ENCODE measurements around the gene SEC61B.
A peak's percentile ranks its signal among the peaks of the same experiment; 100 is the strongest.
"Not testable (repeated sequence)": the region's sequence is repeated elsewhere in the genome, so short reads cannot be mapped to it uniquely, and the experiment has no call there.

The SEC61B gene

DNA sequence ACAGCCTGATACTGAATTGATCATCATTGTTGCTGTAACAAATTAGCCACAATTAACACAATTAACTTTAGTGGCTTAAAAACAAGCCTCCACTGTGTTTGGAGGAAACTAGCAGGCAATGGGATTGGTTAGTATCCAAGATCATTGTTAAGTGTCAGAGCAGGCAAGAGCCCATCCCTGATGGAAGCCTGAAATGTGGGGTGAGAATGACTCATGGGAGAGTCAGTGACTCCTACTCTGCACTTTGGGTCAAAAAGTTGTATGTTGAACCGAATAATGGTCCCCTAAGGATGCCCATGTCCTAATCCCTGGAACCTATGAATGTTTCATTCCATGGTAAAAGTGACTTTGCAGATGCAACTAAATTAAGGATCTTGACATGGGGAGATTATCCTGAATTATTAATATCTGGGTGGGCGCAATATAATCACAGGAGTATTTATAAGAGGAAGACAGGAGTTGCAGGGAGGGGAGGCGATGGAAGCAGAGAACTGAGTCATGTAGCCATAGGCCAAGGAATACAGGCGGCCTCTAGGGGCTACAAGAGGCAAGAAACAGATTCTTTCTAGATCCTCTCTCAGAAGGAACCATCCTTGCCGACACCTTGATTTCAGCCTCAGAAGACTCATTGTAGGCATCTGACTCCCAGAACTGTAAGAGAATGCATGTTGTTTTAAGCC is 29.2 kb upstream of the SEC61B start:
- DNase-seq, result peak; percentile 18

DNA sequence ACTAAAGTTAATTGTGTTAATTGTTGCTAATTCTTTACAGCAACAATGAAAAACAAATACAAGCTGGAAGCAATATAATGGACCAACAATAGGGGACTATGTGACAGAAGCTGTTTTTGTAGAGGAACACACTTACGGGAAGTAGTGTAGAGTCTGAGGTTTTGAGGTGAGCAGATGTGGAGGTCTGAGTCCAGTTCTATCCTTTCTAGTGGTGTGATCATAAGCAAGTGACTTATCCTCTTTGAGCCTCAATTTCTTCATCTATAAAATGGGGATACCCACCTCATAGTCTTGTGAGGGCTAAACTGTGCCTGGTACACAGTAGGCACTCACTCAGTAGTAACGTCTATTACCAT is 28.6 kb upstream of the SEC61B start:
- DNase-seq, result no peak

DNA sequence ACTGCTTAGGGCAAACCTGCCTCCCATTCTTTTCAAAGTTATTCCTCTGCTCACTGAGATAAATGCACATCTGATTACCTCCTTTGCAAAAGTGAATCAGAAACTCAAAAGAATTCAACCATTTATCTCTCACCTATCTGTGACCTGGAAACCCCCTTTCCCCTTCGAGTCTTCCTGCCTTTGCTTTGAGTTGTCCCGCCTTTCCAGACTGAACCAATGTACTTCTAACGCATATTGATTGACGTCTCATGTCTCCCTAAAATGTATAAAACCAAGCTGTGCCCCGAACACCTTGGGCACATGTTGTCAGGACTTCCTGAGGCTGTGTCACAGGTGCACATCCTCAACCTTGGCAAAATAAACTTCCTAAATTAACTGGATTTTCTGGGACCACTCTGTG is 25.6 kb upstream of the SEC61B start:
- DNase-seq, result not testable (repeated sequence)

DNA sequence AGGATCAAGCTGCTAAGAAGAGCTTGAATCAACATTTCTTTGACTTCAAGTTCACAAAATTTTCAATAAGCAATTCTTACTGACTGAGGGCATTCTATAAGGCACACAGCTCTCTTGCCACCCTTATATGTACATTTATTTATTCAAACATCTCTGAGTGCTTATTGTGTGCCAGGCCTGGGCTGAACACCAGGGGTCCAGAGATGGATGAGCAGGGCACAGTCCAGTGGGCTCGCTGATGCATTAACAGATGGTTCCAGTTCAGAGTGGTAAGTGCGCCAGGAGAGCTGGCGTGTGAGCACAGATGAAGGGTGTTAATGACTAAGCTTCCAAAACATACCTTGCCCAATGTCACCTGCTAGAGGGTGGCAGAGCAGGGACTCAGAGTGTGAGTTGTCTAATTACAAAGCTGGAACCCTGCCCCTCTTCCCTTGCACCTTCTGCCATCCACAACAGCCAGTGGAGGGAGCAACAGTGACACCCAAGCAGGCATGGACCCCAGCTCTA is 24.9 kb upstream of the SEC61B start:
- no peak for DNase-seq

DNA sequence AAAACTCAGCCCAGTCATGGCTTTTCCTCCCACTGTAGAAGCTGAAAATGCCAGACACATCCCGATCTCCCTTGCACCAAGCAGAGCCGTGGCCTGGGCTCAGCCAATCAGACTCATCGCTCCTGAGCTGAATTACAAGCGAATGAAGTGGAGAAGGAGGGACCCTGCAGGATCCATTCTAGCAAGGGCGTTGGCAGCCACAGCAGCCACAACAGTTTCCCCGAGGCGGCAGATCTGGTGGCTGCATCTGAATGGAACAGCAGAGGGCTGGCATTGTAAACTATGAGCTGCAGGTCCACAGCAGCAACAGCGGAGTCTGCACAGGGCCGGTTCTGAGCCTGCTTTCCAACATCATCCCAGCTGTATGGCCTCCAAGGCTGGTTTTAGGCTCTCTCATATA is 24.1 kb upstream of the SEC61B start:
- DNase-seq, result no peak

DNA sequence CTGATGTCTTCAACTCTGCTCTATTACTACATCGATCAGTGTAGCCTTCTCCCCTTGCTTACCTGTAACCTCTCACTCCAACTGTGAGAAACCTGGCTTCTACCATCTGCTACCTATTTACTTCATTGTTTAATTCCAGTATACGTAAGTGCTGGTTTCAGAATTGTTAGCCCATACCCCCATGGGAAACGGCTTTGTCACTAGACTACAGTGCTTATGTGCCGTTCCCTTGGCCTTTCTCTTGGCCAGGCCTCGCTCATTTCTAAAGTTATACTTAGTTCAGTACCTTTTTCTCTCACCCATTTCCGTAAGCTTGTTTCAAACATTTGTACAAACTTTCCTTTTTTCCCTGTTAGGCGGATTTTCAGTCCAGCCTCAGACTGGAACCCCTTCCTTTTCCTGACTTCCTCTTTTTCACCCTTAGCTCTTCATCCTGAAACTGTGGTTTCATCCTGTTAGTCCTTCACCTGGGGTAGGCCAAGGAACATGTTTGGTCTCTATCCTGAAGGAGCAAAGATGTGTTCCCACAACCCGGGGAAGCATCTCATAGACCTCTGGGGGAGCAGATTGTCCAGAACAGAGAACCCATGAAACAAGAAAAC is 22.0 kb upstream of the SEC61B start:
- no peak for DNase-seq

DNA sequence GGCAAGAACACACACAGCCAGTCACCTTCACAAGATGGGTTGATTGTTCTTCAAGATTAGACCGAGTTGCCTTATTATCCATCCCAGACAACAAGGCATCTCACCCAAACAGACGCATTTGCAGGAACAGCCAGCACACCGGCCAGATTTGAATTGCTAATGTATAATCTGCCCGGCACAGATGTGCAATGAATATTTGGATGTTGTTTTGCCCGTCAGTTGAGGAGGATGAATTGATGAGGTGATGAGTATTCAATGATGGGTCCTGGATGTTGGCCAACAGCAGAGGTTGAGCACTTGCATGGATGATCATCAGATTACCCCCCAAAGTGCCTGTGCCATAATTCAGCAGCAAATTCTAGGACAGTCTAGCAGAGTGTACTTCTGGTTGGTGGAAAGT is 20.5 kb upstream of the SEC61B start:
- no peak for DNase-seq

DNA sequence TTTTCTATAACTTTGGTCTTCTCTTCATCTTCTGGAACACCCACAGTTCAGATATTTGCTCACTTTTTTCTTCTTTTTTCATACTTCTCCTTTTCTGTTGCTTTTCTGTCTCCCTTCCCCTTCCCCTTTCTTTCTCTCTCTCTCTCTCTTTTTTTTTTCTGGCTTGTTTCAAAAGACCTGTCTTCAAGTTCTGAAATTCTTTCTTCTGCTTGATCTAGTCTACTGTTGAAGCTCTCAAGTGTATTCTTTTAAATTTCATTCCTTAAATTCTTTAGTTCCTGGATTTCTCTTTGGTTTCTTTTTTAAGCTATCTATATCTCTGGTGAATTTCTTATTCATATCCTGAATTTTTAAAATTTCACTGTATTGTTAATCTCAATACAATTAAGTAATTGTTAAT is 11.5 kb upstream of the SEC61B start:
- DNase-seq, result no peak

DNA sequence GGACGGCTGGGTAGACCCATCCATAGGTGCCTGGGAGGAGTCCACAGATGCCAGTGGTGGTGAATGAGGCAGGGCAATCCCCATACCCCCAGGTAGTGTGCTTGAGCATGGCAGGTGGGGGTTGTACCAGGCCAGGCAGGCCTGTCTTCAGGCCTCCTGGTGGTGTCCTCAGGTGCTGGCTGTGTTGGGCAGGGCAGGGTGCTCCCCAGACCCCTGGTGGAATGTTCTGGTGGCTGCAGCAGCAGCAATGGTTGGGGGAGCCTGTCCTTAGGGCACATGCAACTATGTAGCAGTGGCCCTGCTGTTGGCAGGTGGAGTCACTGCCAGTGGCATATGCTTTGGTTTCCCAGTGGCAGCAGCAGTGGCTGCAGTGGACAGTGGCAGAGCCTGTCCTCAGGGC is 10.3 kb upstream of the SEC61B start:
- no peak for DNase-seq

DNA sequence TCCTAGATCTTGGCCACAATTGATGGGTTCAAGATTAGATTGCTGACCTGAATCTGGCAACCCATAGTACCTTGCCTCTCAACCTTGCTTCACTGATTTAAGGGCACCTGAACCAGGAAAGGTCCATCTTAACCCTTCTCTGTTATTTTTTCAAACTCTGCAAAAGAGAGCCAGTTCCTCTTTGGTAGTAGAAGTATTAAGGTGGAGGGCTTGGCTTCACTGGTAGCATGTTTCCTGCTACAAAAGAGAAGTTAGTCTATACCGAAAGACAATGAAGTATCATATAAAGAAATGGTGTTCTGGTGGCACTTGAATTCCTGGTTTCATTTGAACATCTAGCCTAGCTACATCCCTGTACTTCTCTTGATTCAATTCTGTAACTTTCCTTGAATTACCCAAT is 8.9 kb upstream of the SEC61B start:
- no peak for DNase-seq

DNA sequence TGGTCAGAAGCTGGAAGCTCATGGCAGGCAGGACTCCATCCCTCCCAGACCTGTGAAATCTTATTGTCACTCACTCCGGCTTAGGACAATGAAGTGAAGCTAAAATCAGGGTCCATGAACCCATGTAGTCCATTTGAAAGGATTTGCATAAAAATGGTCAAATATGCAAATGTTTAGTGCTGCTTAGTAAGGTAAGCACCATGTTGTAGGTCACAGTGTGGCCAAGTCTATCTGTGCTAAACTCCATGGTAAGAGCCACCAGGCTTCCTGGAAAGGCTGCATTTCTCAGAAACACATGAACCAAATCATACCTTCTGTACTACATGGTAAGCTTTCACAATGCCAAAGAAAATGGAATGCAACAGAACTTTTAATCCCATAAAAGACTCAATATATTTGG is 6.0 kb upstream of the SEC61B start:
- no peak for DNase-seq

DNA sequence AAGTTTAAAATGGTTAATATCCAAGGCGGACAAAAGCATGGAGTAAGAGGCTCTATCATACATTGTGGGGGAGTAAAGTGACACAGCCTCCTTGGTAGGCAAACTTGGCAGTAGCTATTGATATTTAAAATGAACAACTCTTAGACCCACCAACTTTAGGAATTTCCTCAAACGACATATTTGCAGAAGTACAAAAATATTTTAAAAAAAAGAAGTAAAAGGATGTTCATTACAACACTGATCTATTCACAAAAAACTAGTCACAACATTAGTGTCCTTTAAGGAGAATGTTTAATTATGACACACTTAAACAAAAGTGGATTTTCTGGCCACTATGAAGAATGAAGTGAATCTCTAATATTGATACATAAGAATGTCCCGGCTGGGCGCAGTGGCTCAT is 2.1 kb upstream of the SEC61B start:
- DNase-seq, result no peak

DNA sequence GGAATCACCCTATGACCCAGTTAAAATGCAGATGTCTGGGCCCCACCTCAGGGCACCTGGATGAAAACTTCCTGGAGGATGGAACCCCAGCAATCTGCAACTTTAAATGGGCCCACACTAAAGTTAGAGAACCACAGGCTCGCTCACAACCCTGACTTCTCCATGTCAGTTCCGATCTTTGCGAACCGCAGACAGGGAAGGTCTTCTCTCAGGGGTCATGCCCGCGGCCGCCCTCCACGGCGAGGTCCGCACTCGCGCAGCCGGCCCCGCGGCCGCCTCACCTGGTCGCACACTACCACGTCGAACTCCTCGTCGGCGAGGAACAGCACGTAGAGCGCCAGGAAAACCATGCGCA is 839 bp upstream of the SEC61B start:
- DNase-seq, result no peak

DNA sequence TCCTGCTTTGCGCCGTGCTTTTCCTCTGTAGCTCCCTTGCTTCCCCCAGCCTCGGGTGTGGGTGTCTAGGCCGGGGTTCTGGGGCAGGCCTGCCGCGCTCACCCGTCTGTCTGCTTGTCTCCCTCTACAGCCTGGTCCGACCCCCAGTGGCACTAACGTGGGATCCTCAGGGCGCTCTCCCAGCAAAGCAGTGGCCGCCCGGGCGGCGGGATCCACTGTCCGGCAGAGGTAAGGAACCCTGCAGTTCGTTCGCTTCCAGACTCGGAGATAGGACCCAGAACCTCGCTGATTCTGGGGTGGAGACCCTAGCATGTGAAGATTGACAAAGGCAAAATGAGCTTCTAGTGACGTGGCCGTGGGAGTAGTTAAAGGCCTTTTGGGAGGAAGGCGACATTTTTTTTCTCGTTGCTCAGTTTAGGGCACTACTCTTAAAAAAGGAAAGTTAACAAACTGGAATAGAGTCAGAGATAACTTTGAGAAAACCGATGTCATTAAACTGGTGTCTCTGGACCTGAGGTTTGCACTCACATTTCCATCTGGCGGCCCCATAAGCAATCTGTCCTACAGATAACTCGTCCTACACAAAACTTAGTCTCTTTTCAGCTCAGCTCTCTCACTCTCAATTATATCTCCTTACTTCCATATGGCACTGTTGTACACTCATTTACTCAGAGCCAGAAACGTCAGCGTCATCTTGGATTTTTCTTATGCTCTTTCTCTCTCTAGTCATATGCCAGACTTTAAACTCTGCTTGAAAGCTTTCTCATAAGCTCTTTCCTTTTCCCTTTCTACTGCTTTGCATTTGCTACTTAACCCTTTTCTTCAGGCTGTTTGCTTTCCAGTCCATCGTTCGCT is 561 bp downstream of the SEC61B start:
- peak; percentile 63 for DNase-seq

DNA sequence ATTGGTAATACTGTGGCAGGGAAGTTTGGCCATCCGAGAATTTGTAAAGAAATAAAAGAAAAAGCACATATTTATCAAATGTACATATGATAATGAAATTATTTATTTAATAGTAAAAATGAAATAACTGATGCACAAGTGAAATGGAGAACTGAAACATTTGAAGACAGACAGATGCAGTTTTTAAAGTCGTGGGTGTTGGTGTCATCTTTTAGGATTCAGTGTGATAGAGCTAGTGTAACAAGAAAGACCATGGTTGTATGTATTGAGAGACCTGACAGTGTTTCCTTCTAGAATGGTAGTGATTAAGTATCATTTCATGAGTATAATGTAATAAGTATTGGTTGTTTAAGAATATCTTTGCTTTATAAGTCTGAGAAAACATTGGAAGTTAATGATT is 2.4 kb downstream of the SEC61B start:
- no peak for DNase-seq

DNA sequence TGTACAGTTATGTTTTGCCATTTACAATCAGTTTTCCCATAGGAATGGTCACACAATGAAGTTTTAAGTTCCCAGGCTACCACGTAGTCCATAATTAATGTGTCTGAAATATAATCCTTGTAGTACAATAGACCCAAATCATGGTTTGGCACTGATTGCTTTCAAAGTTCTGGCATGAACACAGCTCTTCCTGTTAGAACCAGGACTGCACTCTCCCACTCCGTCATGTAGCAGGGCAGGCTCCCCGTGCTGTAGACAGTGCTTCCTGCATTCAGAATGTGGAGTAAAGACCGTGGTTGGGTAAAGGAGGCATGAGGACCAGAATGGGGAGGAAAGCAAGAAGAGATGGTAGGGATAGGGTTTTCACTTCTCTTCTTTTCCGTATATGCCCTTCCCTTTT is 4.0 kb downstream of the SEC61B start:
- DNase-seq, result no peak

DNA sequence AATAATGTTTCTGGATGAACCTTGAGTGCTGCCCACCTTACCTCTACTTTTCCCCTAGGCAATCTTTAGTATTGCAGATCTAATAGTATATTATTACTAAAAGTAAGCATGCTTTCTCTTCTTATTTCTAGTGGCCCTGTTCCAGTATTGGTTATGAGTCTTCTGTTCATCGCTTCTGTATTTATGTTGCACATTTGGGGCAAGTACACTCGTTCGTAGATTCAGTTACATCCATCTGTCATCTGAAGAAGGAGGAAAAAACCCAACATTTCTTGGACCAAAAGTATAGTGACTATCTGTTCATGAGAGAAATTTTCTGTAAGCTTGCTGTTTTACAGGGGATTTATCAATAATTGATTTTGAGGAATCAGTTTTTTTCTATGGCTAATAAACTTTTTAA is 8.1 kb downstream of the SEC61B start:
- DNase-seq, result no peak

DNA sequence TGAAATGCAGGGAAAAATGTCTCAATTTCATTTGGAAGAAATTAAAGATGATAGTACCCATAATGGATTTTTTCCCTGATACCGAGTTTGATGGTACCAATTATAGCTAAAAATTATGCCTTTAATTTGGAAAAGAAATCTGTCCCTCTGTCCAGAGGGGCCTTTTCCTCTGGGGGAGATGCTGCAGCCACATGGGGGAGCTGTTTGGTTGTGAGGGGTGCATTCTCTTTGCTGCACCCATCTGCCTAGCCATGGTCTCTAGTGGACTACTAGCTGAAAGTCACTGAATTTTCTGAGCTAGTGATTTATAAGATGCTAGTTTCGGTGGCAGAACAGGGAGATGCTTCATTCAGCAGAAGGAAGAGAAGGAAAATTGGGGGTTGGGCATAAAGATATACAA is 9.6 kb downstream of the SEC61B start:
- peak; percentile 54 for DNase-seq

DNA sequence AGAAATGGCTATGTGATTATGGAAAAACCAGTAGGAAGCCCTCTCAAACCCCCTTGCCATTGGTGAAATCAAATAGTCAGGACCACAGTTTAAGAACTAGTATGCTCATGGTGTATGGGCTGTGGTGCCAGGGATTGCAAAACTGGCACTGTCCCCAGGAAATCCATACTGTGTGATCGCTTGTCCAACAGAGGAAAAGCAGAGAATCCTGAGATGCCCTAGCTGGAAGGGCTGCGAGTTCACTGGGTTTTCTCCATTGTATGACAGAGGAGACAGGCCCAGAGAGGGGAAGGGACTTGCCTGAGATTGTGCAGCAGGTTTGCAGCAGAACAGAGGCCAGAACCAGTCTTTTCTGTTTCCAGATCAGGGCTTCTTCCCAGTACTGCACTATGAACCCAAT is 12.5 kb downstream of the SEC61B start:
- DNase-seq, result no peak

DNA sequence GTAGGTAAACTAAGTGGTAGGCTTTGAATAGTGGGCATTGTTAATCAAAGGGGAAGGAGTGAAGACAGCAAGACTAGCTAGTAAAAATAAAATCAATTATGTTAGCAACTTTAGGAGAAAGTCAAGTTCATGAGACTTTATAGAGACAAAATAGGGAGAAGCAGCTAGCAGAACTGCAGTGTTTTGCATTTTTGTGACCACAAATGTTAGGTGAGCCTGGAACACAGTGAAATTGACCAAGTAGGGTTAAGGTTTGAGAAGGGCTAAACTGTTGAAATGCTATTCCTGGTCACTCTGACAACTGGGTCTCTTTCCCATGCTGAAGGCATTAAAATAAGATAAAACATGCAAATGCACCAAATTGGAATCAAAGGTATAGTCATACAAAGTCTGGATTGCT is 13.0 kb downstream of the SEC61B start:
- DNase-seq, result no peak

DNA sequence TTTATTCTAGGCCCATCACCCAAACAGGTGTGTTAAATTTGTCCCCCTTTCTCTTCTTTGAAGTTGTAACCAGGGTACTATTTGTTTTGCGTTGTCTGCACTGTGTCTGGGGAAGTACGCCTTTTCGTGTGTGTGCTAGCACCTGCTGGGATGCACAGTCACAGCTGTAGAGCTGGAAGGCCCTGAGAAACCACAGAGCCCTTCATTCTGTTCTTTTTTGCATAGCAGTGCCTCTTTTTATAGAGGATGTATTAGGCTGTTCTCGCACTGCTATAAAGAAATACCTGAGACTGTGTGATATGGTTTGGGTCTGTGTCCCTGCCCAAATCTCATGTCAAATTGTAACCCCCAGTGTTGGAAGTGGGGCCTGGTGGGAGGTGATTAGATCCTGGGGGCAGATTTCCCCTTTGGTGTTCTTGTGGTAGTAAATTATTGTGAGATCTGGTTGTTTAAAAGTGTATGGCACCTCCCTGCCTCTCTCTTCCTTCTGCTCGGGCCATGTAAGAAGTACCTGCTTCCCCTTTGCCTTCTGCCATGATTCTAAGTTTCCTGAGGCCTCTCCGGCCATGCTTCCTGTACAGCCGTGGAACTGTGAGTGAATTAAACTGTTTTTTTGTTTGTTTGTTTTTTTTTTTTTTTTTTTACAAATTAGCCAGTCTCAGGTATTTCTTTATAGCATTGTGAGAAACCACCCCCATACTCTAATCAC is 14.0 kb downstream of the SEC61B start:
- DNase-seq, result peak; percentile 18

DNA sequence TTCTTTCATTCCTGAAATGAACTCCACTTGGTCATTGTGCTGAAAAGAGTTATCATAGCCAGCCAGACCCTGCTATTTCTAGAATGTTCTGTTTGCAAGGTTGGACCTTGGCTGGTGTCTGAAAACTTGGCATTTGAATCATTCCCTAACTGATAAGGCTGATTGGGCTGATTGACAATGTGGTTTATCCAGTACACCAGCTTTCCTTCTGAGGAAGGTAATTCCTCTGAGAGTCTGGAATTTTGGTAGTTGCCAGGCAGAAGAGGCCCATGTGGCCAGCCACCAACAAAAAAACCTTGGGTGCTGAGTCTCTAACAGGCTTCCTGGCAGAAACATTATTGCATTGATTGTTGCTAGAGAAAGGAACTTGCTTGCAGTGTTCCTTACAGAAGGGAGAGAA is 15.3 kb downstream of the SEC61B start:
- DNase-seq, result no peak

DNA sequence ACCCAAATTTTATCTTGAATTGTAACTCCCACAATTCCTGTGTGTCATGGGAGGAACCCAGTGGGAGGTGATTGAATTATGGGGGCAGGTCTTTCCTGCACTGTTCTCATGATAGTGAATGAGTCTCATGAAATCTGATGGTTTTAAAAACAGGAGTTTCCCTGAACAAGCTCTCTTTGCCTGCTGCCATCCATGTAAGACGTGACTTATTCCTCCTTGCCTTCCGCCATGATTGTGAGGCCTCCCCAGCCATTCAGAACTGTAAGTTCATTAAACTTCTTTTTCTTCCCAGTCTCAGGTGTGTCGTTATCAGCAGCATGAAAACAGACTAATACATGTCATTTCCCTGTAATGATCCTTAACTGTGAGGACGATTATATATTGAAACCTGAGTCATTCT is 15.8 kb downstream of the SEC61B start:
- DNase-seq, result not testable (repeated sequence)

DNA sequence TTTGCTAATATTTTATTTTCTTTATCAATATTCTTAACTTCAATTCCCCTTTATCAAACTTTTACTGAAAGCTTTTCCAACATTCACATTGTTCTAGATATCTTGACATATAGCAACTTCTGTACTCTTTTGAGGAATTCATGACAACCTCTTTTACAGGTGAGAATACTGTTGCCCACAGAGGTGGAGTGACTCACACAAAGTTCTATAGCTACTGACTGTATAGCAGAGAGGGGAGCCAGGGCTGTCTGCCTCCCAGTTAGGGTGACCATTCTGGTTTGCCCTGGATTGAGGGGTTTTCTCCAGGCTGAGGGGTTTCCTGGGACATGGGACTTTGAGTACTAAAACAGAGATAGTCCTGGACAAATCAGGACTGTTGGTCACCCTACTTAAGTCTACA is 16.2 kb downstream of the SEC61B start:
- DNase-seq, result no peak

Measured in hematopoietic multipotent progenitor cell treated with erythropoietin and hydrocortisone succinate and interleukin-3 and kit ligand, for 6 days (in vitro differentiated cells).